HG03135 (cell line): ENCODE data around the gene SAA1.

Experiments
- ATAC-seq: cut with Tn5 transposase; IDR thresholded peaks from one replicate; pipeline ENCODE4 v1.9.1; 2021; ENCODE audit warnings: mild to moderate bottlenecking, moderate library complexity; ENCODE audit not compliant: unreplicated experiment

The SAA1 gene

GRCh38 chr11:18265949-18266348, at the start of gene SAA1:
Gene SAA1, plus strand, starts transcription at chr11:18266264. Its CDS starts 624 bp downstream, at chr11:18266888.
- no peak for ATAC-seq

DNA sequence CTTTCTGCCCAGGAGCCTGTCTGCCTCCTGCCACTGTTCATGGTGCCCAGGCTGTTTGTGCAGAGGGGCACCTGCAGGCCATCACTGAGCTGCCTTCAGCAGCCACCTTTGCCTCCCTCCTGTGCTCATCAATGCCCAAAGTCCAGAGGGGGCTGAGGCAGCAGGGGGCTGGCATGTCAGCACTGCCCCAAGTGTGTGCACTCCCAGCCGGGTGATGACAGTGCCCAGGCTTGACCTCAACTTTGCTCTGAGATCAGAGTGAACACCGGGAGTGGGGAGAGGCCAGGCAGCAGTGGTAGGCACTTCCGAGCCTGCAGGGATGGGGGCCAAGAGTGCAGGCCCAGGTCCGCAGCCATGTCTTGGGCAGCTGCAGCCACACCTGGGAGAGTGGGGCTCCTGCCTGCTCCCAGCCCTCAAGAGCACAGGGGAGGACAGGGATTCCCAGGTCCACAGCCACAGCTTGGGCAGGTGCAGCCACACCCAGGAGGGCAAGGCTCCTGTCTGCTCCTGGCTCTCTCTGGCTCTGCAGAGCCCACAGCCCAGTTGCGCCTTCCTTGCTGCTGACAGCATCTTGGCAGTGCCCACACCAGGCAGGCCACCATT, 44.7 kb upstream of the SAA1 start:
- no peak for ATAC-seq

- ATAC-seq = no peak
Measured at GRCh38 chr11:18222814-18223421, 43.1 kb upstream of the SAA1 start.

GRCh38 chr11:18223591-18224387, 42.3 kb upstream of the SAA1 start:
- no peak for ATAC-seq

DNA sequence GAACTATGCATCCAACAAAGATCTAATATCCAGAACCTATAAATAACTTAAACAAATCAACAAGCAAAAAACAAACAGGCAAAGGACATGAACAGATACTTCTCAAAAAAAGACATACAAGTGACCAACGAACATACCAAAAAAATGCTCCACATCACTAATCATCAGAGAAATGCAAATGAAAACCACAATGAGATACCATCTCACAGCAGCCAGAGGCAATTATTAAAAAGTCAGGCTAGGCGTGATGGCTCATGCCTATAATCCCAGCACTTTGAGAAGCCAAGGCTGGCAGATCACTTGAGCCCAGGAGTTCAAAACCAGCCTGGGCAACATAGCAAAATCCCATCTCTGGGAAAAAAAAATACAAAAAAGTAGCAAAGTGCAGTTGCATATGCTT, 40.2 kb upstream of the SAA1 start:
- ATAC-seq = no peak

DNA sequence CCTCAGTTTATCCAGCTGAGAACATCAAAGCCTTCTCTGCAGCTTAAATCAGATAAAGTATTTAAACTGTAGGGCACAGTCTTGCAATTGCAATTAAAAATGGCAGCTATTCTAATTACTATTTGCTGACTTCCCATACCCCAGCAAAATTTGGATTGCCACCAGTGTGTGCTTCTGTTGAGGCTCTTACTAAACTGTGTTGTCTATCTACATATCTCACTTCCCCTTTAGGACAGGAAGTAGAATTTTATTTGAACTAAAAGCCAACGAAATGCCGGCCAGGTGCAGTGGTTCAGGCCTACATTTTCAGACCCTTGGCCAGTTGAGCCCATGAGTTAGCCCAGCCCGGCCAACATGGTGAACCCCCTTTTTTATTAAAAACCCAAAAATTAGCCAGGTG, 36.6 kb upstream of the SAA1 start:
- ATAC-seq = peak; percentile 96

GRCh38 chr11:18230859-18231258, 35.2 kb upstream of the SAA1 start:
- no peak for ATAC-seq

- no peak for ATAC-seq
Measured at GRCh38 chr11:18233912-18234311, 32.2 kb upstream of the SAA1 start.

GRCh38 chr11:18235394-18236334, 30.4 kb upstream of the SAA1 start:
- ATAC-seq = no peak

- ATAC-seq = no peak
Measured at GRCh38 chr11:18236664-18237356, 29.3 kb upstream of the SAA1 start, which contains the start of gene SAA4. Gene SAA4, minus strand, starts transcription at chr11:18236802. Its CDS starts 876 bp downstream, at chr11:18235926.

DNA sequence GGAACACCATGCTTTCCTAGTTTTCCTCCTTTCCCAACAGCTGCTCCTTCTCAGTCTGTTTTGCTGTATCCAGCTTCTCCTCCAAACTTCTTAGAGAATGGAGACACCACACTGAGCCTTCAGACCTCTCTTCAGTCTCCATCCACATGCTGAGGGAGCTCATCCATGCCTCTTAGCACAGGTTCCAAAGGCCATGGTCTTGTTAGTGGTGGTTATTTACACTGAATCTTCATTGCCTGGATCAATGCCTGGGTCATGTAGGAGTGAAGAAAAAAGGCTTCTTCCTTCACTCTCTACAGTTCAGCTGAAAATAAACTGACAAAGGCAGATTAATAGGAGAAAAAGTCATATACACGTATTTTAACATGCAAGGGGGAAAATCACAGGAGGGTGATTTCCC, 26.4 kb upstream of the SAA1 start:
- ATAC-seq = no peak

- ATAC-seq = no peak
Measured at GRCh38 chr11:18243783-18244362, 22.2 kb upstream of the SAA1 start.

DNA sequence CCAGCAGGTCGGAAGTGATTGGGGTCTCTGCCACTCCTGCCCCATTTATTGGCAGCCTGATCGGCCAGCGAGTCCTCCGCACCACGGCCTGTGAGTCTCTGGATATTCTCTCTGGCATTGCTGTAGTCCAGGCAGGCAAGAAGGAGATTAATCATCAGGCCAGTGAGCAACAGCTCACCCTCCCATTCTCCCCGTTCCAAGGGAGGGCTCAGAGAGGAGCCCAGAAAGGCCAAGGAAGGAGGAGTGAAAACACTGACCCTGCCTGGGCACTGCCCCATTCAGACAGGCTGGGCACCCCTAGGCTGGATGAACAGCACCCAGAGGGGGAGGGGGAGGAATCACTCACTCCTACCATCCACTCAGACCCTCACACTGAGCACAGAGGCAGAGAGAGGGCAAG, 20.7 kb upstream of the SAA1 start:
- ATAC-seq = no peak

- peak; percentile 82 for ATAC-seq
Measured at GRCh38 chr11:18246379-18247190, 19.5 kb upstream of the SAA1 start.

DNA sequence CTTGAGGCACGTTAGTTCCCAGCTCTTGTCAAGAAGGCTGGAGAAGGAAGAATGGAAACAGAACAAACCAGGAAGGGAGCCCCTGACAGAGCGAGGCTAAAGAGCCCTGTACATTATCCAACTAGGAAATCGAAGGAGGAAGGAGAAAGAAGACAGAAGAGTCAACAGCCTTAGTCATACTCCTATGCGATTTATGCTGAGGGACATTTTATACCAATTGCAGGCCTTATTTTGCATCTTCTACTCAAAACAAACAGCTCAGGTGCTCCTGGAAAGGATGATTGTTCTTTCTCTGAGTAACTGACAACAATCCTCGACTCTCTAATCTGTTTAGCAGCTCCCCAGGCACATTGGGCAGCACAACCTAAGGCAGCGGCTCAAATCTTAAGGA, 18.9 kb upstream of the SAA1 start:
- peak; percentile 15 for ATAC-seq

GRCh38 chr11:18248561-18248960, 17.5 kb upstream of the SAA1 start, which contains the start of gene SAA2:
Gene SAA2, minus strand, starts transcription at chr11:18248668. Its CDS starts 657 bp downstream, at chr11:18248011.
- ATAC-seq = no peak

DNA sequence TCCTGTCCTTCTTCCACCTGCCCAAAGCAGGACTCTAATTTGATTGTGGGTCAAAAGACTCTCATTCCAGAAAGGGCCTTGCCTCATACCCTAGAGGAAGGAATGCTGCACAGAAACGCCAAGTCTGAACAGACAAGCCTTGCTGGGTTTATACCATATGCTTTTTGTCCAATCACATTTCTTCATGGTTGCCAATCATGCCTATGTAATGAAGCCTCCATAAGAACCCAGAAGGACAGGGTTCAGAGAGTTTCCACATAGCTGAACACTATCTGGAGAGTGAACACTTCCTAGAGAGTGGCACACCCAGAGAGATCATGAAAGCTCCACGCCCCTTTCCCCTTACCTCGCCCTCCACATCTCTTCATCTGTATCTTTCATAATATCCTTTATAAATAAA, 12.8 kb upstream of the SAA1 start:
- no peak for ATAC-seq

DNA sequence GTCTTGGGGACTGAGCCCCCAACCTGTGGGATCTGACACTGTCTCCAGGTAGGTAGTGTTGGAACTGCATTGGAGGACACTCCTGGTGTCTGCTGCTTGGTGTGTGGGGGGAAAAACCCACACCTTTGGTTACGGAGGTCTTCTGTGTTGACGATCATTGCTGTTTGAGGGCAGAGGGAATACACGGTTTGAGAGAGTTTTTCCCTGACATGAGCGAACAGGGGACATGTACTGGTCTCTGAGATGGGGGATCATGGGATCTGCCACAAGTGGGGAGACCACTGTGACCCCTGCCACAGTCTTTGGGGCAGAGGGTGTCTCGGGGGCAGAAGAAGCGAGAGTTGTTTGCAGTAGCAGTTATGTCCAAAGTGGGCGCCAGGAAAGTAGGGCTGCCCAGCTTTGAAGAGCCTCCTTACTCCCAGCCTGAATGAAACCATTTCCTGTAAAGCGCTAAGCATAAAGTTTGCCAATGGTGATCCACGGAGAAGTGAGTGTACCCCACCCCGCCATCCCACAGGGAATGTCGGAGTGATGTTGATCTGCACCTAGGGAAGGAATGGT, 12.2 kb upstream of the SAA1 start:
- ATAC-seq = no peak
